GM10248 (cell line): Measurements from ENCODE around the gene ABHD17C.

Experiments
- CTCF ChIA-PET: fragments of 300-600 bp; sonication (Branson Sonifier 250); formaldehyde crosslinking; extraction: SDS; loops from one replicate; lab custom pipeline; 2021; ENCODE audit warnings: antibody characterized with exemption; lab: Yijun Ruan, JAX
- POLR2A ChIA-PET: fragments of 350-650 bp; sonication (Branson Sonifier 250); formaldehyde crosslinking; extraction: SDS; loops from one replicate; lab custom pipeline; 2020; ENCODE audit warnings: antibody characterized with exemption; lab: Yijun Ruan, JAX
- DNase-seq: peaks from one replicate; pipeline ENCODE4 v3.0.0; 2012; ENCODE audit errors: extremely low spot score
- TF ChIP-seq, protein P1 (sequence below): IDR thresholded peaks from 2 replicates; pipeline ENCODE4 v1.5.1; 2012; ENCODE audit warnings: mild to moderate bottlenecking, low read depth; ENCODE audit errors: extremely low read depth, missing control alignments, control extremely low read depth

Gene ABHD17C

DNA sequence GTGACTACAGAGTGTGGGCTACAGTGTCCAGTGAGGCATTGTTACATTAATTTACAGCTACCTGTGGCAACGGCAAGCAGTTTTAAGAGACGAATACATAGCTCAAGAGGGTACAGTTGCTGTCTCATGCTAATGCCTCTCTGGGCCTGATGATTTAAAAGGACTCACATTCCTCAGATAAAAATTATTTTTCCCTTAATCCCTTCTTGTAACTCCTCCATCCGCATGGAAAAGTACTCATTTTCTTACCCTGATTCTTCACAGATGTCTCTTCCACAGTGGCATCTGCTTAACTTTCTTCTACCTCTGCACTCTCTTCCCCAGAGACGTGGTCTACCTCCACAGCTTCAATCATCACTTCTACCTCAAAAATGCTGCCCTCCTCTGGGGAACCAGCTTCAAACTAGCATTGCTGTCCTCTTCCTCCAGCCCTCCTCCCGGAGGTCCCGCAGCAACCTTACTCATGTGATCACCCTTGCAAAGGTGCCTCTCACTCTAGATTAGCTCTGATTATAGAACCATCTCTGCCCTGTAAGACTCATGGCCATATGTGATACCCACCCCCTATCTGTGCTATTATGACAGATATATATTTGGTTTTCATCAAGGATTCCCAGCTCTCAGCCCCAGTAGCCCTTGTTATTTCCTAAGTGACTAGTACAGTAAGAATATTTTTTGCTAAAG, 21.4 kb upstream of the ABHD17C start:
- CTCF ChIA-PET: interaction anchor here (1.3 to 1.5 kb wide), 3 partner anchors 9 to 32 kb away, joined by 4 to 5 read pairs (median 4); no protein-coding TSS in a partner anchor

DNA sequence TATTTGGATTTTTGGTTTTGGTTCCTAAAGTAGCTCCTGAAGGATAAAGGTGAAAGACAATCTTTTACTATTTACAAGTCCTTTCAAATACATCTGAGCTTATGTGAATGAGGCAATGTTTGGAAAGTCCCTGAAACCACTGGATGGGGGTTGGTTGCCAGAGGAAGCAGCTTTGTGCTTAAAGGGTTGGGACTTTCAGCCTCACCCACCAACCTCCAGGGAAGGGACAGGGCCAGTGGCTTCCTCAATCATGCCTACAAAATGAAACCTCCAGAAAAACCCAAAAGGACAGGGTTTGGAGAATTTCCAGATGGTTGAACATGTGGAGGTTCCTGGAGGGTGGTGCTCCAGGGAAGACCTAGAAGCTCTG, 20.9 kb upstream of the ABHD17C start:
- no peak for DNase-seq
- CTCF ChIA-PET: interaction anchor here (1.3 to 1.5 kb wide), 3 partner anchors 8 to 32 kb away, joined by 4 to 5 read pairs (median 4); no protein-coding TSS in a partner anchor
- POLR2A ChIA-PET: no interaction called here
- TF ChIP-seq, protein P1, sequence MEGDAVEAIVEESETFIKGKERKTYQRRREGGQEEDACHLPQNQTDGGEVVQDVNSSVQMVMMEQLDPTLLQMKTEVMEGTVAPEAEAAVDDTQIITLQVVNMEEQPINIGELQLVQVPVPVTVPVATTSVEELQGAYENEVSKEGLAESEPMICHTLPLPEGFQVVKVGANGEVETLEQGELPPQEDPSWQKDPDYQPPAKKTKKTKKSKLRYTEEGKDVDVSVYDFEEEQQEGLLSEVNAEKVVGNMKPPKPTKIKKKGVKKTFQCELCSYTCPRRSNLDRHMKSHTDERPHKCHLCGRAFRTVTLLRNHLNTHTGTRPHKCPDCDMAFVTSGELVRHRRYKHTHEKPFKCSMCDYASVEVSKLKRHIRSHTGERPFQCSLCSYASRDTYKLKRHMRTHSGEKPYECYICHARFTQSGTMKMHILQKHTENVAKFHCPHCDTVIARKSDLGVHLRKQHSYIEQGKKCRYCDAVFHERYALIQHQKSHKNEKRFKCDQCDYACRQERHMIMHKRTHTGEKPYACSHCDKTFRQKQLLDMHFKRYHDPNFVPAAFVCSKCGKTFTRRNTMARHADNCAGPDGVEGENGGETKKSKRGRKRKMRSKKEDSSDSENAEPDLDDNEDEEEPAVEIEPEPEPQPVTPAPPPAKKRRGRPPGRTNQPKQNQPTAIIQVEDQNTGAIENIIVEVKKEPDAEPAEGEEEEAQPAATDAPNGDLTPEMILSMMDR: no peak

More for the DNA sequence above, 21.4 kb upstream of the ABHD17C start:
- no peak for DNase-seq
- POLR2A ChIA-PET: no interaction called here
- TF ChIP-seq, protein P1: no peak

DNA sequence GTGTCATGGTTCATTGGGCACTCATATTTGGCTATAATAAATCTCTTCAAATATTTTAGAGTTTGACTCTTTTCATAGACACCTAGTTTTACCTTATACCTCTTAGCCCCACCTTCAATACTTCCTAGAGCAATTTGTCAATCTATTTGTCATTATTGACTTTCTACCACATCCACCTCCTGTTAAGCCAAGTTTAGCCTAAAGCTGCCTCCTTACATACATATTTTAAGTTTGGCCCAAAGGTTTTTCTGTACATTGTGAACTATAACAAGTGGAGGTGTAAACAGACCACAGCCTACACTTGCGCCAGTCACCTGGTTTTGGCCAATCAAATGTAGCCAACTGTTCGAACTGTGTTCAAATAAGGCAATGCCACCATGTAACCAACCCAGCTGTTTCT, 18.1 kb upstream of the ABHD17C start:
- no peak for DNase-seq
- POLR2A ChIA-PET: no interaction called here
- CTCF ChIA-PET: no interaction called here
- TF ChIP-seq, protein P1: no peak

DNA sequence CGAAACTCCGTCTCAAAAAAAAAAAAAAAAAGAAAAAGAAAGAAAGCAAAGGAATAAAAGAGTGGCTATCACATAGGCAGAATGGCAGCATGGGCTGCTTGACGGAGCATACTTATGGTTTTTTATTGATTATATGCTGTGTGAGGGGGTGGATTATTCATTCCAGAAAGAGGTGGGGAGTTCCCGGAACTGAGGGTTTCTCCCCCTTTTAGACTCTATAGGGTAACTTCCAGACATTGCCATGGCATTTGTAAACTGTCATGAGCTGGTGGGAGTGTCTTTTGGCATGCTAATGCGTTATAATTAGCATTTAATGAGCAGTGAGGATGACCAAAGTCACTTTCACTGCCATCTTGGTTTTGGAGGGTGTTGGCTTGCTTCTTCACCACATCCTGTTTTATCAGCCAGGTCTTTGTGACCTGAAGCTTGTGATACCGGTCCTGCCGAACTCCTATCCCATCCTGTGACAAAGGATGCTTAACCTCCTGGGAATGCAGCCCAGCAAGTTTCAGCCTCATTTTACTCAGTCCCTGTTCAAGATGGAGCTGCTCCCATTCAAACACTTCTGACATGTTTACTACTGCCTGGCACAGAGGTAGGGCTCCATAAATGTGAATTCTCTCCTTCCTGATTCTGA, 15.8 kb upstream of the ABHD17C start:
- no peak for DNase-seq
- POLR2A ChIA-PET: no interaction called here
- TF ChIP-seq, protein P1: no peak
- CTCF ChIA-PET: no interaction called here

DNA sequence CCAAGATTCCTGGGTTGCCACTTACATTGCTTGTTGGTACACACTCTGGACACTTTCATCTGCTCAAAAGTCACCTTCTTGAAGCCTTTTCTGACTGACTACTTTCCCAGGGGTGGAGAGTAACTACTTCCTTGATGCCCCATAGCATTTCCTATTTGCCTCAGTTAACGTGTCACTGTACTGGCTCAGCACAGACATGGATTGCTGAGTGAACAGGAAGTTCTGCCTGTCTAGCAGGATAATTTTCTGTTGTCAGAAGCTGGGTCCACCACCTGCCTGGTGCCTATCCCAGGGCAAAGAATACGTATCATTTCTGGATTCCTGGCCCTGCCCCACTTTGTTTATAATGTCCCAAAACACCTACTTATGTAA, 15.3 kb upstream of the ABHD17C start:
- TF ChIP-seq, protein P1: no peak
- DNase-seq: no peak
- CTCF ChIA-PET: no interaction called here
- POLR2A ChIA-PET: no interaction called here

DNA sequence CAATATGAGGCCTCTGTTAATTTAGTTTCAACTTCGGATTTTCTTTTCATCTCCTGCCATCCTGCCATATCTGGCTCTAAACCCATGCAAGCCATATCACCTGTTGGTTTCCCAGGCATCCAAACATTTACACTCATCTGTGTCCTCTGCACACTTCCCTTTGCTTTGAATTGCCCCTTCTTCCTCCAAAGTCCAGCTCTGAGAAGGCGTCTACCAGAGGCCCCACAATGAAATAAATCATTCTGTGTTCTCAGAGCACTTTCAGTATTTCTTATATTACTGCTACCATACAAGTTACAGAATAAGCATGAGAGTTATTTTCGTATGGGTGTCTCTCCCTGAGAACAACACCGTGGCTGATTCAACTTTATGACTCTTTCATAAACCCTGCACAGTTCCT, 12.9 kb upstream of the ABHD17C start:
- ChIA-PET POLR2A (no interaction called here), CTCF (interaction anchor here (1.3 kb wide), 2 partner anchors 9 to 15 kb away, joined by 4 read pairs; no protein-coding TSS in a partner anchor)
- no peak for DNase-seq
- TF ChIP-seq, protein P1: no peak
